T-helper 9 cell (primary cell): ENCODE data around the gene SNAI1.
A peak's percentile ranks its signal among the peaks of the same experiment; 100 is the strongest.
"Not testable (repeated sequence)": the region's sequence is repeated elsewhere in the genome, so short reads cannot be mapped to it uniquely, and the experiment has no call there.

Source experiments
- DNase-seq: peaks from one replicate; pipeline ENCODE4 v3.0.0-alpha.2; 2020

The SNAI1 gene

DNA sequence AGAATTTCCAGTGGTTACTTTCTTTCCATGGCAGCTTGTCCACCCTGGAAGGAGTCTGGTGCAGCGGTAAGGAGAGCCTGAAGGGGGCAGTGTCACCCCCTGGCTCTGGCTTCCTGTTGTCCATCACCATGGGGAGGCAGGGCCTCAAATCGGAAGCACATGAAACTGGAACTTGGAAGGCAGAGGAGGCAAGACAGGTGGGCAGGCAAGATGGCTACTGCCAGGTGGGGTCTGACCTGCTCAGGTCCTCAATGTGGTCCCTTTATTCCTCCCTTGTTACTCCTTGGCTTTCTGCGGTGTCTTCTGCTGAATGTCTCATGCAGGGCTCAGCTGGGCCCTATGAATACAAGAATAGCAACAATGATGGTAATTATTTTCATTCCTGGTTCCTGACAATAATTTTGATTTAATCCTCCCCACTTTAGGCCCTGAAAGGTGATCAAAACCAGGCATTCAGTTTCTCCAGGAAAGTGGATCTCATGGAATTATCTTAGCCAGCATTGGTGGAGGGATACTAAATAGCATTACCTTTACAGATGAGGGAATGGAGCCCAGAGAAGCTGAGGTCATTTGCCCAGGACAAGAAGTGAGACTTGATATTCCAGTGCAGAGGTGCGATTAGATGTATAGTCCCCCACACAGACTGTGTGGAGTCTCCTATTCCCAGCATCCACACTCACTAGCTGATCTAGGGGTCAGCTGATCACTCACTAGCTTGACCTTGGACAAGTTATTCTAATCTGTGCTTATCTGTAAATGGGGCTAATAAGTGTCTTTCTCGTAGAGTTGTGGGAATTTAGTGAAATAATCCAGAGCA lies 17.6 kb upstream of the SNAI1 start:
- DNase-seq, result no peak

DNA sequence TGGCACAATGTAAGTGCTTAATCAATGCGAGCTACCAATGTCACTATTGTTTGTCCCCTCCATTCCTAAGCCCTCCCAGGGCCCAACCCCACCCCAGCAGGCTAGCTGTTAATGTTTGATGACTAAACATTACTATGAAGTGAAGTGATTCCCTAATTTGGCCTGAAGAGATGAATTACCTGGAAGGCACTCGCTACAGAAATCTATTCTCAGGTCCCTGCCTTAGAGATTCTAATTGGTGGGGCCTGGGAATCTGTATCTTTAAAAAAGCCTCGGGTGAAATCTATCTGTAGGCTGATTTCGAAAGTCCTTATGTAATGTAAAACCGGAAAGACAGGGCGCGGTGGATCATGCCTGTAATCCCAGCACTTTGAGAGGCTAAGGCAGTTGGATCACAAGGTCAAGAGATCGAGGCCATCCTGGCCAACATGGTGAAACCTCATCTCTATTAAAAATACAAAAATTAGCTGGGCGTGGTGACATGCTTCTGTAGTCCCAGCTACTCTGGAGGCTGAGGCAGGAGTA lies 16.9 kb upstream of the SNAI1 start:
- DNase-seq, result no peak

GRCh38 chr20:49966861-49967260 lies 15.9 kb upstream of the SNAI1 start:
- DNase-seq, result no peak

DNA sequence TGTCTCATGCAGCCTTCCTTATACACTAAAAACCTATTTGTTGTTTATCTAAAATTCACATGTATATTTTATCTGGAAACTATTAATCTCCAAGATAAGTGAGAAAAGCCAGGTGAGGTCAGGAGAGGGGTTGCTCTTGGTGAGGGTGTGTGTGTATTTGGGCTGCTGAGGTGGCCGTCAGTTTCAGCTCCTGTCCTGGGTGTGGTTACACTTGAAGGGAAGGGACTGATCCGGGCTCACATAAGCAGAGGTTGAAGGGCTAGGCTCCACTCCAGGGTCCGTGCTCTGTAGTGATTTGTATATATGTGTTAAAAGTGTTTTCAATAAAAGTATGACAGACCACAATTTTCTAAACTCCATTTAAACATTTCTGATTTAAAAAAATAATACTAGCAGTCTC lies 13.5 kb upstream of the SNAI1 start:
- DNase-seq, result no peak

DNA sequence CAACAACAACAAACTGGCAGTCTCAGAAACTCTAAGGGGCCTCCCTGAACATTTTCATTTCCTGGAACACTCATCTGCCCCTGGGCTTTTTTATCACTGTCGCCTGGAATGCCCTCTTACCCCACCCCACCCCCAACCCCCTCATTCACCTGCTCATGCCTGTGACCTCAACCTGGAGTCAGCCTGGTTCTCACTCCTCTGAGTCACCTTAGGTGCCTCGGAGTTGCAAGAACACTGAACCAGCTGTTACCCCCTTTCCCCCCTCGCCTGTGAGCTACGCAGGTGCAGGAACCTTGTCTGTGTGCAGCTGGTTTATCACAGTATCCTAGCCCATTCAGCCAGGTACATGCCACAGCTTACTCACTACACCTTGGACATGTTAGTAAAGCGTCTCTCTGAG lies 12.8 kb upstream of the SNAI1 start:
- no peak for DNase-seq

DNA sequence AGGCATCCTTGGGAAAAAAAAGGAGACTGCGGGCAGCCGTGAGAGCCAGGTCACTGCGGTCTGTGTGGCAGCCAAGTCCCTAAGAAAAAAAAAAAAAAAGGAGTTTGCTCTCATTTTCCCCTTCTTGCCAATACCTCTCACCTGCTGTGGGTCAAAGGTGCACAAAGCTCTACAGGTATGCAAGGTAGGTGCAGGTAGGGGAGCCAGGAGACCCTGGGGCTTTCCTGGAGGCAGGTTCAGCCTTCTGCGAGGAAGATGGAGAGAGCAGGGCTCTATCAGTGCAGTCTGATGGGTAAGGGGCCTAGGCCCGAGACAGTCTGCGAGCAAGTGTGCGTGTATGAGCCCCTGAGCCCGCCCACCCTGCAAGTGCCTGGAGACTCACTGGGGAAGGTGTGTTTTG lies 12.3 kb upstream of the SNAI1 start:
- DNase-seq, result no peak

DNA sequence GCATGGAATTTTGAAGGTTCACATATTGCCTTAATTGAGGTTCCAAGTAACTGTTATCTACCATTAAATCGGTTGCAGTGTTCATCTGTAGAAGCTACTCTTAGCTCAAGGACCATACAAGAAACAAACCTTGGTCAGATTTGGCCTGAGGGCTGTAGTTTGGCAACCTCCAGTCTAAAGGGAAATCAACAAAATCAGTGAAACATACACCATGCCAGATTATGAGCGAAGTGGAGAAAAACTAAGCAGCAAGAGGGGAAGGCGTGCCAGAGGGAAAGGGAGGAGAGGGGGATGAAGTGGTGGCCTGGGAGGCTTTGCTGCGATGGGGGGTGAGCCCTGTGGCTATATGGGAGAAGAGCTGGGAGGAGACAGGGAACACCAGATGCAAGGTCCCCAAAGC lies 8.8 kb upstream of the SNAI1 start:
- no peak for DNase-seq

- DNase-seq, result no peak
These were observed 6.2 kb upstream of the SNAI1 start for GRCh38 chr20:49976542-49976941.

- not testable (repeated sequence) for DNase-seq
These were observed 5.0 kb upstream of the SNAI1 start for GRCh38 chr20:49977740-49978139.

GRCh38 chr20:49978685-49979029 lies 4.1 kb upstream of the SNAI1 start:
- no peak for DNase-seq

- DNase-seq, result peak; percentile 69
These were observed 3.5 kb upstream of the SNAI1 start for GRCh38 chr20:49979030-49979832.

DNA sequence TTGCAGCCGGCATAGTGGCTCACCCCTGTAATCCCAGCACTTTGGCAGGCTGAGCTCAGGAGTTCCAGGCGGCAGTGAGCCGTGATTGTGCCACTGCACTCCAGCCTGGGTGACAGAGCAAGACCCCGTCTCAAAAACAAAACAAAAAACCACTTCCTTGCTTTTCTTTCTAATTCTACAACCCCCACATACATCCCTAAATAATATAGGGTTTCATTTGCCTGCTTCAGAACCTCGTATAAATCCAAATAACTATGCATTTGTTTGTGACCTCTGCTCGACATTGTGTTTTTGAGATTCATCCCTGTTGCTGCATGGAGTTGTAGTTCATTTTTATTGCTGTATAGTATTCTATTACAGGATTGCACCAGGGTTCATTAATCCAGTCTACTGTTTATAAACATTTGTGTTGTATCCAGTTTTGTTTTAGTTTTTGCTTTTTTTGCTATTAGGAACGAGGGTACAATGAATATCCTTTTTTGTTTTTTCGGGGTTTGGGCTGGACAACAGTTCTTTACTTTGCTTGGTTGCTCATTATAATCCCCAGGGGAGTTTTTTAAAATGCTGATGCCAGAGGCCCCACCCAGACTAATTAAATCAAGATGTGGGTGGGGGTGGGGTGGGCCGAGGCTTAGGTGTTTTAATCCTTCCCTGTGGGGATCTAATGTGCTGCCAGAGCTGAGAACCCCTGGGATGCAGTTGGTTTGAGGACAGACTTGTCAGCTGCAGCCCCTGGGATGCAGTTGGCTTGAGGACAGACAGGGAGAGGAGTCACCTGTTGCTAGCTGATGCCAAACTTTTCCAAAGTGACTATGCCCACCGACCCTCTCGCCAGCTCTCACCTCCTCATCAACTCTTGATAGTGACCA lies 2.4 kb upstream of the SNAI1 start:
- DNase-seq, result no peak

- no peak for DNase-seq
These were observed 1.3 kb upstream of the SNAI1 start for GRCh38 chr20:49981218-49982071.

GRCh38 chr20:49982072-49982345 lies 771 bp upstream of the SNAI1 start:
- no peak for DNase-seq

GRCh38 chr20:49983123-49983847 lies 505 bp downstream of the SNAI1 start:
- DNase-seq, result no peak

GRCh38 chr20:49983848-49984408 lies 1.1 kb downstream of the SNAI1 start:
- DNase-seq, result no peak

GRCh38 chr20:49984426-49985153 lies 1.8 kb downstream of the SNAI1 start:
- no peak for DNase-seq

GRCh38 chr20:49985157-49985556 lies 2.4 kb downstream of the SNAI1 start:
- DNase-seq, result no peak

GRCh38 chr20:49985617-49986016 lies 2.8 kb downstream of the SNAI1 start:
- DNase-seq, result no peak

DNA sequence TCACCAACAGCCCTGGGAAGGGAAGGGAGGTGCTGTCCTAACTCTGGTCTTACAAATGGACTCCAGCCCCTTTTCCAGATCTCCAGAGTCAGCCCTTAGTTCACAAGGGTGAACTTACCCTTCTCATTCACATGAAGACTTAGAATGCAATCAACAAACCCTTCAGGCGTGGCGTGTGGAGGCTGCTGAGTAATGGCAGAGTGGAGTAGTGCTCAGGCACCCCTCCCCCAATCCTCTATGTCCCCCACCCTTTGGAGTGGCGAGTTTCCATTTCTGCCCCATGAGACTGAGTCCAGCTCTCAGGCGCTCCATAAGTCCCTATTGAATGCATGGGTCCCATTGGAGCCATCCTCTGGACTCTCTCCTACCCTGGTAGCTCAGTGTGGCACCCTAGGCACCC lies 3.3 kb downstream of the SNAI1 start:
- no peak for DNase-seq
